Left lung (tissue), 10 donors: ENCODE data around the gene ELMOD1. TPM values are rescaled to one million over a fixed set of nuclear protein-coding genes. Genes with fewer than 3 reads are reported as not detected.

ENCODE experiments used
- ATAC-seq: fragments of 200-7000 bp; cut with Tn5 transposase; one replicate; pipeline ENCODE4 v1.9.1; 2020; ENCODE audit warnings: moderate library complexity
- DNase-seq, 4 donors: peaks; one replicate each; pipeline ENCODE4 v3.0.0-alpha.2; 2013 to 2020
- H3K27ac ChIP-seq, 2 donors: fragments of 200-600 bp; sonication (generic) in 1 of 2; one replicate each; pipeline versions ENCODE4 v1.5.0 to v1.8.0; 2020 to 2021
- H3K27me3 ChIP-seq, 2 donors: fragments of 200-600 bp; sonication (generic) in 1 of 2; one replicate each; pipeline versions ENCODE4 v1.5.0 to v1.8.0; 2020 to 2021
- H3K36me3 ChIP-seq, 2 donors: fragments of 200-600 bp; sonication (generic) in 1 of 2; one replicate each; pipeline versions ENCODE4 v1.5.0 to v1.8.0; 2020 to 2021
- H3K4me1 ChIP-seq, 2 donors: fragments of 200-600 bp; one replicate each; pipeline ENCODE4 v1.8.0; 2021
- H3K4me3 ChIP-seq, 2 donors: fragments of 200-600 bp; sonication (generic) in 1 of 2; one replicate each; pipeline versions ENCODE4 v1.5.0 to v1.8.0; 2020 to 2021; ENCODE audit warnings: mild to moderate bottlenecking in 1 of 2
- H3K9me3 ChIP-seq, 2 donors: fragments of 200-600 bp; sonication (generic) in 1 of 2; one replicate each; pipeline versions ENCODE4 v1.5.0 to v1.8.0; 2020 to 2021
- intact Hi-C, 2 donors: fragments of 100-400 bp; cut with DNase I; formaldehyde crosslinking; loops; one replicate each; pipeline versions ENCODE4 v1.11.2 to v1.14.2; 2022
- polyA plus RNA-seq, 6 donors: library from polyadenylated mRNA; unstranded; fragments of 120-200 nt; gene quantifications; one replicate each; pipeline ENCODE4 v1.2.1, GENCODE V29; 2013; ENCODE audit not compliant: insufficient read length in 6 of 6
- total RNA-seq, 2 donors: library from RNA; stranded (reverse); fragmentation: NEBNext Ultra II Directional; extraction: Animal tissue kit (Norgen Biotek cat#: 25700); gene quantifications; one replicate each; pipeline ENCODE4 v1.2.1, GENCODE V29; 2021
- TF ChIP-seq, protein P1 (sequence below), 2 donors: fragments of 200-600 bp; sonication (generic) in 1 of 2; IDR thresholded peaks; one replicate each; pipeline versions ENCODE4 v1.5.0 to v1.8.0; 2021; ENCODE audit warnings: antibody characterized with exemption in 2 of 2
- donor health status: DM: no; HTN: yes; CAD: no.
- donor health status: DM: no; HTN: no; CAD: no.

The ELMOD1 gene
- total and polyA plus RNA-seq, 8 donors = 0.96 to 7.7 (median 5.6) TPM

DNA sequence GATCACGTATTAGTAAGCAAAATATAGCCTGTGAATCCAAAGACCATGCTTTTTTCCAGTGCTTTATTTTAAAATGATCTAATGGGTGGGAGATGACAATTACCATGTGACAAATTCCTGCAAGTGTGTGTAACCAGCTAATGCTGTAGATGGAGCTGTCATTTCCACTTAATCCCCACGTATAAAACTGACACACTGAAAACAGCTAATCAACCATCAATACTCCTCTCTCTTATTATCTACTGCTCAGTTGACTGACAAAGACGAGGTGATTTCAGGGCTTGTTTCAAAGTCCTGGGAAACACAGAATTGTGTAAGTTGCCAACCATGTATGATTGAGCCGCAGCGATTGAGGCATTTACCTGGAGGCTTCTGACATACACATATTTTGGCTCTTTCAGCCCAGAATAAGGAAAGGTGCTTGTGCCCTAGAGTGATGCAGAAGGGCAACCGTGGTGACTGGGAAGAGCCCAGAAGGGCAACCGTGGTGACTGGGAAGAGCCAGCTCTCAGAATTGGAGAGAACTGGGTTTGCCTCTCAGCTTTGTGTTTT lies 111.2 kb downstream of the ELMOD1 start:
- Histone ChIP-seq H3K9me3 (no peaks in the 10 kb centered on the region), H3K4me1 (no peaks in the 10 kb centered on the region), H3K36me3 (no peaks in the 10 kb centered on the region), H3K27me3 (no peaks in the 10 kb centered on the region), H3K27ac (no peak overlapping the region), H3K4me3 (no peak overlapping the region)
- intact Hi-C loops = no loop called here
- no peak for ATAC-seq
- no peak for DNase-seq
- TF ChIP-seq, protein P1, sequence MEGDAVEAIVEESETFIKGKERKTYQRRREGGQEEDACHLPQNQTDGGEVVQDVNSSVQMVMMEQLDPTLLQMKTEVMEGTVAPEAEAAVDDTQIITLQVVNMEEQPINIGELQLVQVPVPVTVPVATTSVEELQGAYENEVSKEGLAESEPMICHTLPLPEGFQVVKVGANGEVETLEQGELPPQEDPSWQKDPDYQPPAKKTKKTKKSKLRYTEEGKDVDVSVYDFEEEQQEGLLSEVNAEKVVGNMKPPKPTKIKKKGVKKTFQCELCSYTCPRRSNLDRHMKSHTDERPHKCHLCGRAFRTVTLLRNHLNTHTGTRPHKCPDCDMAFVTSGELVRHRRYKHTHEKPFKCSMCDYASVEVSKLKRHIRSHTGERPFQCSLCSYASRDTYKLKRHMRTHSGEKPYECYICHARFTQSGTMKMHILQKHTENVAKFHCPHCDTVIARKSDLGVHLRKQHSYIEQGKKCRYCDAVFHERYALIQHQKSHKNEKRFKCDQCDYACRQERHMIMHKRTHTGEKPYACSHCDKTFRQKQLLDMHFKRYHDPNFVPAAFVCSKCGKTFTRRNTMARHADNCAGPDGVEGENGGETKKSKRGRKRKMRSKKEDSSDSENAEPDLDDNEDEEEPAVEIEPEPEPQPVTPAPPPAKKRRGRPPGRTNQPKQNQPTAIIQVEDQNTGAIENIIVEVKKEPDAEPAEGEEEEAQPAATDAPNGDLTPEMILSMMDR (IDR thresholded peaks at IDR 0.05) = no peak

DNA sequence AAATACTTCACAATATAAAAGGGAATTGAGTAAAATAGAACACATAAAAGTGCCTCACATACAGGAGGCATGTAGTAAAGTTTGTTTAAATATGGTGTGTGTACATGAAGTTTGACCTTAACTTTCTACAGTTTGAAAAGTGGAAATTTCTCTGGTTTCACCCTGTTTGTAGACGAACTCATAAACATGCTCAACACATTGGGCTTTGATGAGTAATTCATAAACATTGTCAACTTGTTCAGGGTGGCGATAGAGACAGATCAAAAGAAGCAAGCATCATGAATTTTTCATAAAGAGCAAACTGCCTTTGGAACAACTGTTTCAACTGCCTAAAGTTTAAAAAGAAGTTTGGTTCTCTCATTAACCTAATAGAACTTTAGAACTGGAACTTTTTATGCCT lies 111.8 kb downstream of the ELMOD1 start:
- no peak overlapping the region for H3K4me3 ChIP-seq
- H3K27ac ChIP-seq = no peak overlapping the region
- H3K27me3 ChIP-seq = no peaks in the 10 kb centered on the region
- intact Hi-C loops = no loop called here
- no peak for ATAC-seq
- no peak for DNase-seq
- TF ChIP-seq, protein P1 (IDR thresholded peaks at IDR 0.05) = no peak
- H3K4me1 ChIP-seq = no peaks in the 10 kb centered on the region
- H3K36me3 ChIP-seq = no peaks in the 10 kb centered on the region
- H3K9me3 ChIP-seq = no peaks in the 10 kb centered on the region

DNA sequence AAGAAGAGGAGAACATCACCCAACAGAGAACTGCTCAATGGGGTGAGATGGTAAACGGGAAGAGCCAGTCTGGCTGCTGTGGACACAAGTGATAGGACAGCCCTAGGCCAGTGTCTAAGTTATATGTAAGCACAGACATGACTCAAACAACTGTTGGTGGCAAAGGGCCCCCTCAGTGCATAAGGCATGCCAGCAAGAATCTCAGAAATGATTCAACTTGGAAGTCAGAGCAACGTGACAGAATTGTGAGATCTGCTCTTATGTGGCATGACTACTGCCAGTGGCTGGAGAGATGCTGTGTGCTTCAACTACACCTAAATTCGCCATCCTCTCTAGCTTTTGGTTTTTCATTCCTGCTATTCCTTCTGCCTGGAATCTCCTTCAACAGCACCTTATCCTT lies 113.5 kb downstream of the ELMOD1 start:
- intact Hi-C loops = no loop called here

DNA sequence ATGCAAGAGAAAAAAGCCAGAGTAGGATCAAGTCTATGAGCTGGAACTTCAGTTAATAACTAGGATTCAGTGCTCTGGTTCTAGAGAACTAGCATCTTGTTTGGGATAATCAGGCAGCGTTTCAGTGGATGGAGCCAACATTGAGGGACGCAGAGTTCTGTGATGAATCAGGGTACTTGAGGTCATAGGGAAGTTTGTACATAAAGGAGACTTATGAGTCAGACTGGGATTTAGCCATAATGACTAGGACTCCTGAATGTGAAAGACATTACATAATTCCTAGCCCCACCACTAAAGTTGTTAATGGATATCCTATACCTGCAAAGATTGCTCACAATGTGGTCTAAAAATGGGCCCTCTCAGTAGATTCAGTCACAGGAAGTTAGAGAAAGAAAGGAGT lies 114.1 kb downstream of the ELMOD1 start:
- ATAC-seq (peak; percentile 72), DNase-seq (no peak)
- no peaks in the 10 kb centered on the region for H3K36me3 ChIP-seq
- H3K27me3 ChIP-seq = no peaks in the 10 kb centered on the region
- no peaks in the 10 kb centered on the region for H3K4me1 ChIP-seq
- intact Hi-C loops = no loop called here
- H3K9me3 ChIP-seq = no peaks in the 10 kb centered on the region
- H3K27ac ChIP-seq = no peak overlapping the region
- TF ChIP-seq, protein P1 (IDR thresholded peaks at IDR 0.05) = no peak
- no peak overlapping the region for H3K4me3 ChIP-seq

More for the DNA sequence above, 113.5 kb downstream of the ELMOD1 start:
- TF ChIP-seq, protein P1 (IDR thresholded peaks at IDR 0.05) = no peak
- DNase-seq (no peak), ATAC-seq (no peak)
- no peak overlapping the region for H3K27ac ChIP-seq
- H3K27me3 ChIP-seq = no peaks in the 10 kb centered on the region
- H3K4me3 ChIP-seq = no peak overlapping the region
- H3K9me3 ChIP-seq = no peaks in the 10 kb centered on the region
- no peaks in the 10 kb centered on the region for H3K36me3 ChIP-seq
- H3K4me1 ChIP-seq = no peaks in the 10 kb centered on the region

DNA sequence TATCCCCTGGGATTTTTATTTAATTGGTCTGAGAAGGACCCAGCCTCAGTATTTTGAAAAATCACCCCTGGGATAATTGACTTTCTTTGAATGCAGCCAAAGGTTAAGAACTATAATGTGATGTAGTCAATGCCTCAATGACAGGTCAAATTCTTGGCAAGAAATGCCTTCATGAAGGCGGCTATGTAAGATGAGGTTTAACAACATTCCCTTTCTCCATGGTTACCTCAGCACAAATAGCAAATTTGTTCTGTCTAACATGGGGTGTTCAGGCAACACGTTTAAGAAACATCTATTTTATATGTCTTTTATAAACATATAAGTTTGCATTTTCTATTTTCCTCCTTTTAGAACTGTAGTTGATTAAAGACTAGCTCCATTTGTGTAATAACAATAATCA lies 115.6 kb downstream of the ELMOD1 start:
- intact Hi-C loops = no loop called here
- Histone ChIP-seq H3K36me3 (no peaks in the 10 kb centered on the region), H3K4me1 (no peaks in the 10 kb centered on the region), H3K9me3 (no peaks in the 10 kb centered on the region), H3K27me3 (no peaks in the 10 kb centered on the region), H3K27ac (no peak overlapping the region), H3K4me3 (no peak overlapping the region)
- ATAC-seq (no peak), DNase-seq (no peak)
- TF ChIP-seq, protein P1 (IDR thresholded peaks at IDR 0.05) = no peak
